Ishikawa (cell line): ENCODE results near the gene MADD.

Experiments
- CEBPB ChIP-seq: IDR thresholded peaks from 2 replicates; pipeline ENCODE4 v1.6.1; 2012
- CREB1 ChIP-seq: IDR thresholded peaks from 2 replicates; pipeline ENCODE4 v1.6.1; 2012; ENCODE audit warnings: low read depth
- EGR1 ChIP-seq: IDR thresholded peaks from 2 replicates; pipeline ENCODE4 v1.6.1; 2012
- EP300 ChIP-seq: IDR thresholded peaks from 2 replicates; pipeline ENCODE4 v1.6.1; 2012; ENCODE audit warnings: borderline replicate concordance
- FOXM1 ChIP-seq: IDR thresholded peaks from 2 replicates; pipeline ENCODE4 v1.6.1; 2012; ENCODE audit warnings: low read depth, borderline replicate concordance
- NFIC ChIP-seq: IDR thresholded peaks from 2 replicates; pipeline ENCODE4 v1.6.1; 2012
- RAD21 ChIP-seq: IDR thresholded peaks from 2 replicates; pipeline ENCODE4 v1.6.1; 2012; ENCODE audit warnings: low read depth
- TAF1 ChIP-seq: IDR thresholded peaks from 2 replicates; pipeline ENCODE4 v1.6.1; 2012; ENCODE audit warnings: low read depth, mild to moderate bottlenecking
- TCF12 ChIP-seq: IDR thresholded peaks from 2 replicates; pipeline ENCODE4 v1.6.1; 2012; ENCODE audit warnings: low read depth
- TEAD4 ChIP-seq: IDR thresholded peaks from 2 replicates; pipeline ENCODE4 v1.6.1; 2012
- YY1 ChIP-seq: IDR thresholded peaks from 2 replicates; pipeline ENCODE4 v1.6.1; 2012; ENCODE audit warnings: low read depth
- ZBTB7A ChIP-seq: IDR thresholded peaks from 2 replicates; pipeline ENCODE4 v1.6.1; 2012; ENCODE audit warnings: low read depth
- TF ChIP-seq, protein P1 (sequence below): IDR thresholded peaks from 2 replicates; pipeline ENCODE4 v1.6.1; 2012
- TF ChIP-seq, protein P2 (sequence below): IDR thresholded peaks from 2 replicates; pipeline ENCODE4 v1.6.1; 2012
- TF ChIP-seq, protein P3 (sequence below): IDR thresholded peaks from 2 replicates; pipeline ENCODE4 v1.6.1; 2012; ENCODE audit warnings: low read depth, mild to moderate bottlenecking

The MADD gene

DNA sequence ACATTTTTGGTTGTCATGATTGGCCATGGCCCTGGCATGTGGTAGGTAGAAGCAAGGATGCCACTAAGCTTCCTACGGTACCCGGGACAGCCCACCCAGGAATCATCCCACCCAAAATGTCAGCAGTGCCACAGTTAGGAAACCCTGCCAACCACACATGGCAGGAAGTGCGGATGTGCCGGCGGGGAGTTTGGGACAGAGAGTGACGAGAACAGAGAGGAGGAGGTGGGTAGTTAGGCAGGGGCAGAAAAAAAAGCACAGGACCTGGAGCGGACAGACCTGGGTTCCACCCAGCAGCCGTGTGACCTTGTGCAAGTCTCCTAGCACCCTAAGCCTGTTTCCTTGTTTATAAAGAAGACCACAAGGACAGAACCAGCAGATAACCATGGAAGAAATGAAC lies 105.1 kb downstream of the MADD start:
- TF ChIP-seq YY1 (no peak), TEAD4 (no peak), CEBPB (no peak), ZBTB7A (no peak), RAD21 (no peak), NFIC (no peak), TAF1 (no peak), FOXM1 (no peak), EP300 (no peak), CREB1 (no peak), TCF12 (no peak)
- TF ChIP-seq, protein P1, sequence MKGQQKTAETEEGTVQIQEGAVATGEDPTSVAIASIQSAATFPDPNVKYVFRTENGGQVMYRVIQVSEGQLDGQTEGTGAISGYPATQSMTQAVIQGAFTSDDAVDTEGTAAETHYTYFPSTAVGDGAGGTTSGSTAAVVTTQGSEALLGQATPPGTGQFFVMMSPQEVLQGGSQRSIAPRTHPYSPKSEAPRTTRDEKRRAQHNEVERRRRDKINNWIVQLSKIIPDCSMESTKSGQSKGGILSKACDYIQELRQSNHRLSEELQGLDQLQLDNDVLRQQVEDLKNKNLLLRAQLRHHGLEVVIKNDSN, result no peak
- TF ChIP-seq, protein P2, sequence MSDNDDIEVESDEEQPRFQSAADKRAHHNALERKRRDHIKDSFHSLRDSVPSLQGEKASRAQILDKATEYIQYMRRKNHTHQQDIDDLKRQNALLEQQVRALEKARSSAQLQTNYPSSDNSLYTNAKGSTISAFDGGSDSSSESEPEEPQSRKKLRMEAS, result no peak

DNA sequence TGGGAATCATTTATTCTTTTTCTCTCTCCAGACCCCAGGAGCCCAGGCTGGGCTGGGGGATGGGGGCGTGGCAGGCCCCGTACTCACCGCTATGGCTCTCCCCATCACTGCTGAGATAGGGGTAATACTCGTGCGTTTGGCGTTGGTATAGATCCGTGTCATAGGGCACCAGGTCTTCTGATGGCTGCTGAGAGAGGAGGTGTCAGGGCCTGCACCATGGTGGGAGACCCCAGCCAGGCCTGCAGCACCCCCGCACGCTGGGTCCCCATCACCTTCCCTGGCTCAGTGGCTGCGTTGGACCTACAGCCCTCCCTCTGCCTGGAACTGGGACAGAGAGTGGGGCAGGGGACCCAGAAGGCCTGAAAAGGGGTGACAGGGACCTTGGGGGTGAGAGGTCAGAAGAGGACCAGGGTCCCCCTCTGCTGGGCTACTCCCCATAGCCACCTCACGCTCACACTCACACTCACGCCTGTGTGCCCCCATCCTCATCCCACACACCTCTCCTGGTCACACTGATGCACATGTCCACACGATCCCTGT lies 105.7 kb downstream of the MADD start:
- TF ChIP-seq YY1 (no peak), FOXM1 (no peak), EGR1 (no peak), CEBPB (no peak), TAF1 (no peak), EP300 (no peak), CREB1 (no peak), RAD21 (no peak), TCF12 (no peak)
- TF ChIP-seq, protein P3, sequence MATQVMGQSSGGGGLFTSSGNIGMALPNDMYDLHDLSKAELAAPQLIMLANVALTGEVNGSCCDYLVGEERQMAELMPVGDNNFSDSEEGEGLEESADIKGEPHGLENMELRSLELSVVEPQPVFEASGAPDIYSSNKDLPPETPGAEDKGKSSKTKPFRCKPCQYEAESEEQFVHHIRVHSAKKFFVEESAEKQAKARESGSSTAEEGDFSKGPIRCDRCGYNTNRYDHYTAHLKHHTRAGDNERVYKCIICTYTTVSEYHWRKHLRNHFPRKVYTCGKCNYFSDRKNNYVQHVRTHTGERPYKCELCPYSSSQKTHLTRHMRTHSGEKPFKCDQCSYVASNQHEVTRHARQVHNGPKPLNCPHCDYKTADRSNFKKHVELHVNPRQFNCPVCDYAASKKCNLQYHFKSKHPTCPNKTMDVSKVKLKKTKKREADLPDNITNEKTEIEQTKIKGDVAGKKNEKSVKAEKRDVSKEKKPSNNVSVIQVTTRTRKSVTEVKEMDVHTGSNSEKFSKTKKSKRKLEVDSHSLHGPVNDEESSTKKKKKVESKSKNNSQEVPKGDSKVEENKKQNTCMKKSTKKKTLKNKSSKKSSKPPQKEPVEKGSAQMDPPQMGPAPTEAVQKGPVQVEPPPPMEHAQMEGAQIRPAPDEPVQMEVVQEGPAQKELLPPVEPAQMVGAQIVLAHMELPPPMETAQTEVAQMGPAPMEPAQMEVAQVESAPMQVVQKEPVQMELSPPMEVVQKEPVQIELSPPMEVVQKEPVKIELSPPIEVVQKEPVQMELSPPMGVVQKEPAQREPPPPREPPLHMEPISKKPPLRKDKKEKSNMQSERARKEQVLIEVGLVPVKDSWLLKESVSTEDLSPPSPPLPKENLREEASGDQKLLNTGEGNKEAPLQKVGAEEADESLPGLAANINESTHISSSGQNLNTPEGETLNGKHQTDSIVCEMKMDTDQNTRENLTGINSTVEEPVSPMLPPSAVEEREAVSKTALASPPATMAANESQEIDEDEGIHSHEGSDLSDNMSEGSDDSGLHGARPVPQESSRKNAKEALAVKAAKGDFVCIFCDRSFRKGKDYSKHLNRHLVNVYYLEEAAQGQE, result no peak
- TF ChIP-seq, protein P2, result no peak
- TF ChIP-seq, protein P1, result no peak

DNA sequence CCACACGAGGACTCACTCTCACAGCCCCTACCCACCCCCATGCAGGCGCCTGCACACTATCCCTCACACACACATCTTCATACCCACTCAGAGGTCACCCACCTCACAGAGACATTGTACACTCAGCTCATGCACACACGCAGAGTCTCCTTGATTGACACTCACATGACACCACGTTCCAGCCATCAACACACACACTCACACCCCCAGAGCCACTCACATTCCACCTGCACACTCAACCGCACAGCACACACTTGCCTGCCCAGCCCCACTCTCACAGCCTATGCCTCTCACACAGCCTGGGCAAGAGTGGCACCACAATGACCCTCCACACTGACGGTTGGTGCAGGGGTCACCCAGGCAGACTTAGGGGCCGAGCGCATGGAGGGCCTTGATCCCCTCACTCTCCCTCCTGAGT lies 106.2 kb downstream of the MADD start:
- TF ChIP-seq, protein P1, result no peak
- TF ChIP-seq TCF12 (no peak), ZBTB7A (no peak), CREB1 (no peak), TEAD4 (no peak), NFIC (no peak)
- TF ChIP-seq, protein P2, result no peak
- TF ChIP-seq, protein P3, result no peak

DNA sequence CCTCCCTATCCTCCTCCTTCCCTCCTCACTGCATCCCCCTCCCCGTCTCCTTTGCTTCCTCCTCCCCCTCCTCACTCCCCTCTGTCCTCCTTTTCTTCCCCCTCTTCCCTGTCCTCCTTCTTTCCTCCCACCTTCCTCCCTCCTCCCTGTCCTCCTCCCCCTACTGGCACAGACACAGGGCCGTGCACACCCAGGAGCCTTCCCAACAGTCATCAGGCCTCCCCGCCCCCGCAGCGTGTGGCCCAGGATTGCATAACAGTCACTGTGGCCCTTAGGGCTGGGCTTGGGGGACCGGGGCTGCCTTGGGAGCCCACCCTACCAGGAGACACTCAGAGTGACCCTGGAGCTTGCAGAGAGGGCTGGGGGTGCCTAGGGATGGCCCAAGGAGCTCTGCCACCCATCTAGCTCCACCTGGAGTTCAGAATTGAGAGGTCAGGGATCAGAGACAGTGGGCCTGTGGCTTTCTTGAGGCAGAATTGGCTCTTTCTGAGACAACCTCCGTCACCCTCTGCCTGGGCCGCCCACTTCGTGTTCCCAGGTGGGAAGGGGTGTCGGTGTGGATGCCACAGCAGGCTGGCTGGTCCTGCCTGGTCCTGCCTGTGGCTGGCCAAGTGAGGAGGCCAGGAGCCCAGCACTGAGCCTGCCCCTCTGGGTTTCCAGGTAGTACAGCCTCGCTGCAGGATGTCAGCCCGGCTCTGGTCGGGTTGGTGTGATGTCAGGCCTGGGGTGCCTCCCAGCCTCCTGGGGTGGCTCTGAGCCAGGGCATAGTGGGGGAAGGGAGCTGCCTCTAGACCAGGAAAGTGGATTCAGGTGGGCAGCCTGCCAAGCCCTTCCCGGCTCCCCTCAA lies 106.8 kb downstream of the MADD start:
- TF ChIP-seq EGR1 (peak; percentile 26; the same call in 1 of the 2 replicates), CEBPB (peak; percentile 71), TAF1 (no peak)
- TF ChIP-seq, protein P1, result no peak

DNA sequence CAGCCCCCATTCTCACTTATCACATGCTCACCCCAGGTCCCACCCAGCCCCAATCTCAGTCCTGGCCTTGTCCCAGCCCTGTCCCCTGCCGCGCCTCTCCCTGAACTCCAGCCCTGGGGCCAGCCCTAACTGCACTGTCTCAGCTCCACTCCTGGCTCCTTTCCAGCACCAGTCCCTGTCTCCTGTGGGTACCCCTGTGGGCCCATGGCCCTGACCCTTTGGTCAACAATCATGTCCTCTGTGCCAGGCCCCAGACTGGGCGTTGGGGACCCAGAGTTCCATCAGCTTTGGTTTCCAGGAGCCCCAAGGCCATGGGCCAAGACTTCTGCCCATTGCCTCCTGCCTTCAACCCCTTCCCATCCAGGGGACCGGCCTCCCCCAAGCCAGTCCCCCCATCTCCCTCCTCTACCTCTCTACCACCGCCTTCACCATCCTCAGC lies 107.7 kb downstream of the MADD start:
- TF ChIP-seq FOXM1 (no peak), EP300 (no peak), TCF12 (no peak), YY1 (no peak), CEBPB (no peak), TAF1 (no peak), RAD21 (no peak), TEAD4 (no peak), CREB1 (no peak), EGR1 (no peak), NFIC (no peak), ZBTB7A (no peak)
- TF ChIP-seq, protein P1, result no peak
- TF ChIP-seq, protein P3, result no peak
- TF ChIP-seq, protein P2, result no peak
